Measurements from ENCODE around the gene TAOK2.
A peak's percentile ranks its signal among the peaks of the same experiment; 100 is the strongest.

Gene TAOK2

GRCh38 chr16:30023586-30023985 is 49.9 kb downstream of the TAOK2 start:
- DNase-seq (ENCODE audit: insufficient read length, low spot score) (no peak), FAIRE-seq (no peak)
- TF ChIP-seq, protein P1, sequence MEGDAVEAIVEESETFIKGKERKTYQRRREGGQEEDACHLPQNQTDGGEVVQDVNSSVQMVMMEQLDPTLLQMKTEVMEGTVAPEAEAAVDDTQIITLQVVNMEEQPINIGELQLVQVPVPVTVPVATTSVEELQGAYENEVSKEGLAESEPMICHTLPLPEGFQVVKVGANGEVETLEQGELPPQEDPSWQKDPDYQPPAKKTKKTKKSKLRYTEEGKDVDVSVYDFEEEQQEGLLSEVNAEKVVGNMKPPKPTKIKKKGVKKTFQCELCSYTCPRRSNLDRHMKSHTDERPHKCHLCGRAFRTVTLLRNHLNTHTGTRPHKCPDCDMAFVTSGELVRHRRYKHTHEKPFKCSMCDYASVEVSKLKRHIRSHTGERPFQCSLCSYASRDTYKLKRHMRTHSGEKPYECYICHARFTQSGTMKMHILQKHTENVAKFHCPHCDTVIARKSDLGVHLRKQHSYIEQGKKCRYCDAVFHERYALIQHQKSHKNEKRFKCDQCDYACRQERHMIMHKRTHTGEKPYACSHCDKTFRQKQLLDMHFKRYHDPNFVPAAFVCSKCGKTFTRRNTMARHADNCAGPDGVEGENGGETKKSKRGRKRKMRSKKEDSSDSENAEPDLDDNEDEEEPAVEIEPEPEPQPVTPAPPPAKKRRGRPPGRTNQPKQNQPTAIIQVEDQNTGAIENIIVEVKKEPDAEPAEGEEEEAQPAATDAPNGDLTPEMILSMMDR (IDR thresholded peaks at IDR 0.05; ENCODE audit: insufficient read depth, missing control alignments), result no peak

GRCh38 chr16:30024451-30024850 is 50.8 kb downstream of the TAOK2 start:
- DNase-seq (ENCODE audit: insufficient read length, low spot score) (no peak), FAIRE-seq (no peak)
- TF ChIP-seq, protein P1 (IDR thresholded peaks at IDR 0.05; ENCODE audit: insufficient read depth, missing control alignments), result no peak

GRCh38 chr16:30025156-30025555 is 51.5 kb downstream of the TAOK2 start:
- FAIRE-seq, result no peak
- no peak for DNase-seq (ENCODE audit: insufficient read length, low spot score)
- TF ChIP-seq, protein P1 (IDR thresholded peaks at IDR 0.05; ENCODE audit: insufficient read depth, missing control alignments), result no peak

- no peak for DNase-seq (ENCODE audit: insufficient read length, low spot score)
- FAIRE-seq, result no peak
- TF ChIP-seq, protein P1 (IDR thresholded peaks at IDR 0.05; ENCODE audit: insufficient read depth, missing control alignments), result no peak
These were observed 51.9 kb downstream of the TAOK2 start for GRCh38 chr16:30025574-30025973.

DNA sequence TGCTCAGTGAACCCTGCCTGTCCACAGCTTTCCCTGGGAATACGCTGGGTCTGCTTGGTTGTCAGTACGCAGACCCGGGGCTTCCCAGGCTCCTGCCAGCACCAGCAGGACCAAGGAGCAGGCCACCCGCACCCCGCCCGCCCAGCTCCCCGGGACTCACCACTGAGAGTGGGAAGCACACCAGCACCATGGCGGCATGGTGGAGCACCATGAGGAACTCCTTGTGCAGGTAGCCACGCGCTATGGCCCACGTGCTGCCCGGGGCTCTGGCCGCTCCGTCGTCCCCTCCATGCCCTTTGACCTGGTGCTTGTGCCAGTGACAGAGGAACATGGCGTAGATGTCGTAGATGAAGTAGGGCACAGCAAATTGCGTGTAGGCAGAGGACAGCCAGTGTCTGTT is 52.8 kb downstream of the TAOK2 start:
- TF ChIP-seq, protein P1 (IDR thresholded peaks at IDR 0.05; ENCODE audit: insufficient read depth, missing control alignments), result no peak
- FAIRE-seq, result no peak
- DNase-seq (ENCODE audit: insufficient read length, low spot score), result no peak

DNA sequence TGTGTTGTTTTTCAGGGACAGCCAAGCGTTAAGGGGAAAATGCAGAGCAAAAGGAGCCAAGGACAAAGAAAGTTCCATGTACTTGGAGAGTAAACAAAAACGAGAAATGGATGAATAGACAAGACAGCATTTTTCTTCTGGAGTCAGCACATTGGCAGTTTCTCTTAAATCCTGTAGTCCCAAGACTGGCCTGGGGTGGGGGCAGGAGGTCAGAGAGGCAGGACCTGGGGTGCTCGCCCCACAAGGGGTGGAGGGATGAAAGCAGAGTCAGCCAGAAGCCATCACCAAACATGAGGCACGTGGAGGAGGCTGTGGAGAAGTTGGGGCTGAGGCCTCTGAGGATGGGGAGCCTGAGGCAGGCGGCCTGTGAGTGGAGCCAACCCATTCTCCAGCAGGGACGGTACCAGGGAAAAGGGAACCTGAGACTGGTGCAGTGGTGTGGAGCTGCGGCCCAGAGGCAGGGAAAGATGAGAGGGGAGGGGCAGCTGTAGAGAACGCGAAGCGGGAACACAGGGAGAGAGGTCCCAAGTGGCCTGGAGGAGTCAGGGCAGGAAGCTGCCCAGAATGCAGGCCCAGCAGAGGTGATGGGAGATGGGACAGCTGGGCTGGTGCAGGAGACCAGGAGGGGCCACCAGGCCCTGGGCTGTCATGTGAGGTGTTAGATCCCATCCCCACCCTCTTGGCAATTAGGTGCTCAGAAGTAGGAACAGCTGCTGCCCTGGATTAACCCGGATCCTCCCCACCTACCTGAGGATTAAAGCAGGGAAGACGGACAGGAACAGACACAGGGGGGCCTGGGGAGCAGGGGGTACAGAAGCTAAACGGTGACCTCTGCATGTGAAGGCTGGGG is 54.1 kb downstream of the TAOK2 start:
- DNase-seq (ENCODE audit: insufficient read length, low spot score) (peak; percentile 52), FAIRE-seq (peak; percentile 89)
- TF ChIP-seq, protein P1 (IDR thresholded peaks at IDR 0.05; ENCODE audit: insufficient read depth, missing control alignments), result no peak

DNA sequence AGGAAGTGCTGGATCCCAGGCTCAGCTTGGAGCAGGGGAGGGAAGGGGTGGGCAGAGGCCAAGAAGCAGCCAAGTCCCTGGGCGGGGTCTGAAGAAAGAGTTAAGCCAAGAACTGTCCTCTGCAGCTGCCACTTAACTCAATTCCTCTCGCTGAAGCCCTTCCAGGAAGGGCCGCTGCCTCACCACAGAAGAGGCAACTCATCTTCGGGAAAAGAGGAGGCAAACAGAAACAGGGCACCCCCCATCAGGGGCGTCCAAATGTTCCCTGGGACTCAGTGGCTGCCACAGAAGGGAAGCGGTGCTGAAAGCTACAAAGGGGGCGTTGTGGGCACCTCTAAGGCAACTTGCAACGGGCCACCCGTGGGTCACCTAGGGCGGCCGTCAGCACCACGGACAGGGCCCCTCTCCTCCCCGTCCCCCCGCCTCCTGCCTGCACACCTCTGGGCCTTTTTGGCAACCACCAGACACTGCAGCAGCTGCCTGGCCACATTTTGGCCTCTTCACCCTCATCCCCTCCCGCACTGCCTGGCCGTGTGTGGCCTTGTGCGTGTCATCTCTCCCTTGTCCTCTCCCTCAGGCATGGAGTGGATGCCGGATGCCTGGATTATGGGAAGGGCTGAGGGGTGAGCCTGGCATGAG is 54.9 kb downstream of the TAOK2 start:
- FAIRE-seq, result no peak
- DNase-seq (ENCODE audit: insufficient read length, low spot score), result no peak
- TF ChIP-seq, protein P1 (IDR thresholded peaks at IDR 0.05; ENCODE audit: insufficient read depth, missing control alignments), result no peak

Measured in D721Med (cell line).